Cardiac muscle cell (in vitro differentiated cells and primary cell): ENCODE data around the gene BRINP1. TPM values are rescaled to one million over a fixed set of nuclear protein-coding genes. Genes with fewer than 3 reads are reported as not detected.

Experiments
- DNase-seq, 2 donors: peaks; one replicate each; pipeline versions ENCODE4 v3.0.0 to v3.0.0-alpha.2; 2010 to 2017; ENCODE audit warnings: low read depth in 1 of 2, low spot score in 1 of 2
- H3K27ac ChIP-seq: fragments of 200-600 bp; sonication (generic); 2 replicates; pipeline ENCODE4 v1.5.1; 2016
- H3K27me3 ChIP-seq: fragments of 200-600 bp; sonication (generic); 2 replicates; pipeline ENCODE4 v1.6.0; 2016; ENCODE audit warnings: control low read depth
- H3K36me3 ChIP-seq: fragments of 200-600 bp; sonication (generic); 2 replicates; pipeline ENCODE4 v1.5.1; 2016; ENCODE audit warnings: control low read depth
- H3K4me1 ChIP-seq: fragments of 200-600 bp; sonication (generic); 2 replicates; pipeline ENCODE4 v1.8.1; 2017; ENCODE audit warnings: low read depth, mild to moderate bottlenecking, mixed run types
- H3K4me3 ChIP-seq: fragments of 200-600 bp; sonication (generic); 2 replicates; pipeline ENCODE4 v1.5.1; 2016; ENCODE audit warnings: mild to moderate bottlenecking
- H3K9me3 ChIP-seq: fragments of 200-600 bp; sonication (generic); 2 replicates; pipeline ENCODE4 v1.5.1; 2017; ENCODE audit warnings: low read depth, mild to moderate bottlenecking, control low read depth
- polyA plus RNA-seq: library from polyadenylated mRNA; unstranded; fragments of >200 nt; fragmentation: Nextera tagmentation; extraction: Ambion mirVana; gene quantifications from 2 replicates; pipeline ENCODE4 v1.2.1, GENCODE V29; 2016
- total RNA-seq: library from RNA; depleted of rRNA; stranded (reverse); fragments of >200 nt; gene quantifications from 2 replicates; pipeline ENCODE4 v1.2.3, GENCODE V29; 2016
- TF ChIP-seq, protein P1 (sequence below): IDR thresholded peaks from 2 replicates; pipeline ENCODE4 v1.5.1; 2012; ENCODE audit warnings: low read depth, mild to moderate bottlenecking, low read length

The BRINP1 gene
- total and polyA plus RNA-seq, 2 experiments from 2014 or later: 4.5 to 5.2 TPM

DNA sequence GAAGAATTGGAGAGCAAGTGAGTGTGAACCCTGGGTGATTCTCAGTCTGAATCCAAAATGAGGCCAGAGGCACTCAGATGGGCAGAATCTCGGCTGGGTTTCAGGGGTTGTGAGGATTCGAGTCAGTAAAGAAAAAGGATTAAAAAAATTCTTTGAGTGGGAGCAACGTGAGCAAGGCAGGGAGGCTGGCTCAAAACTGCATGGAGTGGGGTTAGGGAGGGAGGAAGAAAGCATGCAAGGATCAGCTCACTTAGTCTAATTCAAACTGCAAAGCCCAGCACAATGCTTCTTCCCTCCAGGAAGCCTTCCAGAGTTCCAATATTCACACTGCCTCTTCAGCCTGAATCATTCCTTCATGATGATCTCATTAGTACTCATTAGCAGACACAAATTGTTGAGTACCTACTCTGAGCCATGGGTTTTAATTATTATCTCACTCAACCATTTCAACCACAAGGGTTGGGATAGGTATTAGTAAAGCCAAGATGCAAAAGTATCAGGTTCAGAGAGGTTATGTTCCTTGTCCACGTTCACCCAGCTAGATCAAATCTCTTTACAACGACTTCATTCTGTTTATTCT is 95.8 kb downstream of the BRINP1 start:
- H3K27me3 ChIP-seq: no peaks in the 10 kb centered on the region
- H3K36me3 ChIP-seq: no peaks in the 10 kb centered on the region
- H3K9me3 ChIP-seq: no peaks in the 10 kb centered on the region
- TF ChIP-seq, protein P1, sequence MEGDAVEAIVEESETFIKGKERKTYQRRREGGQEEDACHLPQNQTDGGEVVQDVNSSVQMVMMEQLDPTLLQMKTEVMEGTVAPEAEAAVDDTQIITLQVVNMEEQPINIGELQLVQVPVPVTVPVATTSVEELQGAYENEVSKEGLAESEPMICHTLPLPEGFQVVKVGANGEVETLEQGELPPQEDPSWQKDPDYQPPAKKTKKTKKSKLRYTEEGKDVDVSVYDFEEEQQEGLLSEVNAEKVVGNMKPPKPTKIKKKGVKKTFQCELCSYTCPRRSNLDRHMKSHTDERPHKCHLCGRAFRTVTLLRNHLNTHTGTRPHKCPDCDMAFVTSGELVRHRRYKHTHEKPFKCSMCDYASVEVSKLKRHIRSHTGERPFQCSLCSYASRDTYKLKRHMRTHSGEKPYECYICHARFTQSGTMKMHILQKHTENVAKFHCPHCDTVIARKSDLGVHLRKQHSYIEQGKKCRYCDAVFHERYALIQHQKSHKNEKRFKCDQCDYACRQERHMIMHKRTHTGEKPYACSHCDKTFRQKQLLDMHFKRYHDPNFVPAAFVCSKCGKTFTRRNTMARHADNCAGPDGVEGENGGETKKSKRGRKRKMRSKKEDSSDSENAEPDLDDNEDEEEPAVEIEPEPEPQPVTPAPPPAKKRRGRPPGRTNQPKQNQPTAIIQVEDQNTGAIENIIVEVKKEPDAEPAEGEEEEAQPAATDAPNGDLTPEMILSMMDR: no peak
- H3K4me3 ChIP-seq: no peak overlapping the region
- no peak for DNase-seq
- H3K27ac ChIP-seq: no peak overlapping the region
- H3K4me1 ChIP-seq: no peaks in the 10 kb centered on the region

DNA sequence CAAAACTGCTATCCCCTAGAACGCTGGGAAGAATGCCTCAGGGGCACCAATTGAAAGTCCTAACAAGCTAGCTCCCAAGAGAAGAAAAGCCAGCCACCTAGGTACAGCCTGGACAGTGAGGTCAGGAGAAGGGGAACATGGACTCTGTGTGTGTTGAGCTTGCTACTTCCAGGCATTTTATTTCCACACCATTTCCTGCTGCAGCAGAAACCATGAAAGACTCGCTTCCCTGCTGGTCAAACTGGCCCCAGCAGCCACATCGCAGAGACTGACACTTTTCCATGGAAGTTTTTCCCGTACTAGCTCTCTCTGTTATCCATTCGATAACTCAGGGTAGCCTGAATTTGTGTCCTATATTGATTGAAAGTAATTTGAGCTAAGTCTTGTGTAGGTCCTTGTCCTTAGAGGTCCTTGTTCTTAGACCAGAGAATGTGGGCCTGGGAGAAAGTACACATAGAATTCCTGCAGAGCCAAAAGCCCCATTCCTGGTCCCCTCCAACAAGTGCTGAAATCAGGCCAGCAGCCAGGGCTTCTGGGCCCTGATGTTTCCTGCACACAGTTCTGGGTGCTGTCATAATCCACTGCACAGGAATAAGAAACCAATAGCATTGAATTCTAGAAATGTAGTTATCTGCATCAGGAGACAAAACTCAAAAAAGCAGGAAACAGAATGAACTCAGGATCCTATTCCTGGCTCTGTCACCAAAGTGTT is 96.6 kb downstream of the BRINP1 start:
- peak in 1 of 2 donors; percentile 29 for DNase-seq
- H3K36me3 ChIP-seq: no peaks in the 10 kb centered on the region
- H3K9me3 ChIP-seq: no peaks in the 10 kb centered on the region
- no peaks in the 10 kb centered on the region for H3K27me3 ChIP-seq
- H3K27ac ChIP-seq: no peak overlapping the region
- H3K4me3 ChIP-seq: no peak overlapping the region
- H3K4me1 ChIP-seq: no peaks in the 10 kb centered on the region
- TF ChIP-seq, protein P1: no peak

DNA sequence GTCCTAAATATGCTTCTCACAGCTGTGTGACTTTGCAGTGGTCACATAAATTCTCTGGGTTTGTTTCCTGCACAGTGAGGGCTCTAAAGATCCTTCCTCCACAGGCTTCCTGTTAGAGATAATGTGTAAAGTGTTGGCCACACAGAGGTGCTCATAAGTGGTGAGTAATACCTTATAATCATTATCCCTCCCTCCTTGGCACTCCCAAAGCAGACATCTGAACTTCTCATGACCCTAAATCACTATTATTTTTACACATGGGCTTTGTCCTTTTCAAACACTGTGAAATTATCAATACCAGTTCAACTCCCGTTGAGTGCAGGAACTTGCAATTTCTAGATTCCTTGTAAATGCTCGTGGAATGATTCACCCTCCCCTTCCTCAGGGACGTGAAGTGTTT is 100.2 kb downstream of the BRINP1 start:
- DNase-seq: peak in 1 of 2 donors; percentile 26
- no peaks in the 10 kb centered on the region for H3K27me3 ChIP-seq
- TF ChIP-seq, protein P1: no peak
- no peaks in the 10 kb centered on the region for H3K36me3 ChIP-seq
- no peak overlapping the region for H3K27ac ChIP-seq
- no peaks in the 10 kb centered on the region for H3K9me3 ChIP-seq
- H3K4me3 ChIP-seq: no peak overlapping the region
- H3K4me1 ChIP-seq: no peaks in the 10 kb centered on the region

DNA sequence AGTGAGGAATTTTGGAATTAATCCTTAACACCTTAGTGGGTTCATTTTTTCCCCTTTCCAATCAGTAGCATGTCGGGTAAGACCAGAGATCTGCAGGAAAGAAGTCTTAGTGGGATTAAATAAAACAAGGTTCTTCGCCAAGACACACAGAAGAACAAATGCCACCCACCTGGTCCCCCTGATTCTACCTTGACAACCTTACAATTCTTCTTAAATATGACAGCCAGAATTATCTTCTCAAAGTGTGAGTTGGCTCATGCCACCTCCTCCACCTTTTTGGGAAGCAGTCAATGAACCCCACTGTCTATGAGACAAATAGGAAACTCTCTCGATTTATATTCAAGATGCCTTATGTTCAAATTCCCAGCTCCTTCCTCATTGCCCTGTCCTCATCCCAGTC is 105.1 kb downstream of the BRINP1 start:
- no peak for DNase-seq
- no peaks in the 10 kb centered on the region for H3K36me3 ChIP-seq
- no peaks in the 10 kb centered on the region for H3K27me3 ChIP-seq
- no peaks in the 10 kb centered on the region for H3K4me1 ChIP-seq
- TF ChIP-seq, protein P1: no peak
- H3K27ac ChIP-seq: no peak overlapping the region
- no peak overlapping the region for H3K4me3 ChIP-seq
- H3K9me3 ChIP-seq: no peaks in the 10 kb centered on the region

DNA sequence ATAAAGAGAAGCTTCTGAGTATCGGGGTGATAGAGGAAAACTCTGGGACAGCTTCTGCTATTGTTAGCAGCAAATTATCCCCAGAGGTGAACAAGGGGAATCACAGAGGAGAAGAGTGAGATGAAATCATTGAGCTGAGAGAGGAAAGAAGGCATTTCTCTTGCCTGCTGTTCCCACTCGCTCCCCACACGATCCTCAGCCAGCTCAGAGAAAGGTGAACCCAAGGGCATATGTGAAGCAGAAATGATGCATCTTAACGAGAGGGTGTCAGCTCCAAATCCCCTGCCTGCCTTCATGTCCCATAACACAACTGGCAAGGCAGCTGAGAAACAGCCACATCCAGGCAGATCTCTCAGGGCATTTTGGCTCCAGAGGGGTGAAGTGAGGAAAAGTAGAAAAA is 111.6 kb downstream of the BRINP1 start:
- Histone ChIP-seq H3K36me3 (no peaks in the 10 kb centered on the region), H3K27me3 (no peaks in the 10 kb centered on the region), H3K9me3 (no peaks in the 10 kb centered on the region), H3K4me3 (no peak overlapping the region), H3K27ac (no peak overlapping the region), H3K4me1 (no peaks in the 10 kb centered on the region)
- TF ChIP-seq, protein P1: no peak
- DNase-seq: no peak
